Activated CD8-positive, alpha-beta memory T cell treated with anti-CD3 and anti-CD28 coated beads, Interleukin-2, amount 50 U/mL, for 1 hour (primary cell): ENCODE data around the gene PARVB.
"Not testable (repeated sequence)": the region's sequence is repeated elsewhere in the genome, so short reads cannot be mapped to it uniquely, and the experiment has no call there.

Source experiments
- DNase-seq: peaks from one replicate; pipeline ENCODE4 v3.0.0-alpha.2; 2020; ENCODE audit errors: extremely low read depth

Gene PARVB

GRCh38 chr22:43998679-43999264, 25.3 kb upstream of the PARVB start:
- no peak for DNase-seq

GRCh38 chr22:43999378-43999777, 24.7 kb upstream of the PARVB start:
- no peak for DNase-seq

- DNase-seq: no peak
These were observed 24.0 kb upstream of the PARVB start for GRCh38 chr22:44000123-44000522.

GRCh38 chr22:44001521-44001920, 22.6 kb upstream of the PARVB start:
- DNase-seq: no peak

- DNase-seq: no peak
These were observed 21.8 kb upstream of the PARVB start for GRCh38 chr22:44002324-44002723.

GRCh38 chr22:44002997-44003396, 21.1 kb upstream of the PARVB start:
- no peak for DNase-seq

- no peak for DNase-seq
These were observed 20.5 kb upstream of the PARVB start for GRCh38 chr22:44003405-44004103.

- DNase-seq: no peak
These were observed 20.0 kb upstream of the PARVB start for GRCh38 chr22:44004104-44004460.

- no peak for DNase-seq
These were observed 18.6 kb upstream of the PARVB start for GRCh38 chr22:44005524-44005923.

GRCh38 chr22:44012162-44012561, 11.9 kb upstream of the PARVB start:
- no peak for DNase-seq

- no peak for DNase-seq
These were observed 11.5 kb upstream of the PARVB start for GRCh38 chr22:44012591-44012990.

GRCh38 chr22:44014241-44014640, 9.9 kb upstream of the PARVB start:
- DNase-seq: no peak

- not testable (repeated sequence) for DNase-seq
These were observed 7.5 kb upstream of the PARVB start for GRCh38 chr22:44016586-44016985.

GRCh38 chr22:44018594-44018993, 5.5 kb upstream of the PARVB start:
- DNase-seq: no peak

- no peak for DNase-seq
These were observed 4.7 kb upstream of the PARVB start for GRCh38 chr22:44019416-44019815.

GRCh38 chr22:44019846-44020245, 4.3 kb upstream of the PARVB start:
- DNase-seq: no peak

GRCh38 chr22:44020981-44021380, 3.1 kb upstream of the PARVB start:
- DNase-seq: no peak

- no peak for DNase-seq
These were observed 456 bp upstream of the PARVB start for GRCh38 chr22:44023404-44024287.

GRCh38 chr22:44025171-44026065, 1.3 kb downstream of the PARVB start:
- DNase-seq: no peak

- no peak for DNase-seq
These were observed 2.0 kb downstream of the PARVB start for GRCh38 chr22:44026066-44026629.
